ENCODE data around the gene DRC7.
"Not testable (repeated sequence)": the region's sequence is repeated elsewhere in the genome, so short reads cannot be mapped to it uniquely, and the experiment has no call there.

DRC7 gene

GRCh38 chr16:57763285-57764005 is 68.8 kb downstream of the DRC7 start:
- no peak for DNase-seq (ENCODE audit: low read depth)

- DNase-seq (ENCODE audit: low read depth), result no peak
These were observed 69.4 kb downstream of the DRC7 start for GRCh38 chr16:57764006-57764340.

GRCh38 chr16:57764341-57765159 is 69.9 kb downstream of the DRC7 start:
- peak; percentile 86 for DNase-seq (ENCODE audit: low read depth)

- no peak for DNase-seq (ENCODE audit: low read depth)
These were observed 70.6 kb downstream of the DRC7 start for GRCh38 chr16:57765160-57765728.

- no peak for DNase-seq (ENCODE audit: low read depth)
These were observed 72.2 kb downstream of the DRC7 start for GRCh38 chr16:57766714-57767348.

- DNase-seq (ENCODE audit: low read depth), result no peak
These were observed 75.0 kb downstream of the DRC7 start for GRCh38 chr16:57769541-57770145.

- DNase-seq (ENCODE audit: low read depth), result no peak
These were observed 75.8 kb downstream of the DRC7 start for GRCh38 chr16:57770361-57770760.

- DNase-seq (ENCODE audit: low read depth), result no peak
These were observed 76.7 kb downstream of the DRC7 start for GRCh38 chr16:57771141-57771785.

- no peak for DNase-seq (ENCODE audit: low read depth)
These were observed 78.4 kb downstream of the DRC7 start for GRCh38 chr16:57773019-57773418.

GRCh38 chr16:57773655-57774295 is 79.2 kb downstream of the DRC7 start:
- no peak for DNase-seq (ENCODE audit: low read depth)

GRCh38 chr16:57774705-57775285 is 80.2 kb downstream of the DRC7 start:
- no peak for DNase-seq (ENCODE audit: low read depth)

GRCh38 chr16:57775661-57776469 is 81.3 kb downstream of the DRC7 start:
- no peak for DNase-seq (ENCODE audit: low read depth)

GRCh38 chr16:57778658-57779057 is 84.1 kb downstream of the DRC7 start:
- DNase-seq (ENCODE audit: low read depth), result no peak

GRCh38 chr16:57779836-57780235 is 85.2 kb downstream of the DRC7 start:
- not testable (repeated sequence) for DNase-seq (ENCODE audit: low read depth)

- DNase-seq (ENCODE audit: low read depth), result no peak
These were observed 86.7 kb downstream of the DRC7 start for GRCh38 chr16:57781349-57781740.
